HUES64 (cell line): ENCODE data around the gene FANCG.

Source experiments
- H3K27ac ChIP-seq: 2 replicates; pipeline ENCODE4 v1.7.0; 2013; ENCODE audit warnings: low read depth, low read length, inconsistent platforms
- H3K27me3 ChIP-seq: 2 replicates; pipeline ENCODE4 v1.6.1; 2013; ENCODE audit warnings: mild to moderate bottlenecking, low read length; ENCODE audit not compliant: insufficient read depth
- H3K36me3 ChIP-seq: 2 replicates; pipeline ENCODE4 v1.6.1; 2013; ENCODE audit warnings: mild to moderate bottlenecking, low read length; ENCODE audit not compliant: insufficient read depth
- H3K4me1 ChIP-seq: 2 replicates; pipeline ENCODE4 v1.6.1; 2013; ENCODE audit warnings: mild to moderate bottlenecking, low read length, moderate library complexity; ENCODE audit not compliant: insufficient read depth
- H3K4me3 ChIP-seq: 2 replicates; pipeline ENCODE4 v1.5.1; 2013; ENCODE audit warnings: mild to moderate bottlenecking, low read length, moderate library complexity
- H3K9ac ChIP-seq: 2 replicates; pipeline ENCODE4 v1.6.1; 2013; ENCODE audit warnings: mild to moderate bottlenecking, low read depth, low read length
- H3K9me3 ChIP-seq: 2 replicates; pipeline ENCODE4 v1.6.1; 2013; ENCODE audit warnings: low read depth, low read length; ENCODE audit not compliant: insufficient read depth
- WGBS: fragments of 150-250, 120-280 bp; methylation state at CpG from one replicate; pipeline ENCODE4 v1.1.7; 2013; ENCODE audit warnings: missing lambda C conversion rate; 5-methylcytosine and 5-hydroxymethylcytosine counted together

The FANCG gene

DNA sequence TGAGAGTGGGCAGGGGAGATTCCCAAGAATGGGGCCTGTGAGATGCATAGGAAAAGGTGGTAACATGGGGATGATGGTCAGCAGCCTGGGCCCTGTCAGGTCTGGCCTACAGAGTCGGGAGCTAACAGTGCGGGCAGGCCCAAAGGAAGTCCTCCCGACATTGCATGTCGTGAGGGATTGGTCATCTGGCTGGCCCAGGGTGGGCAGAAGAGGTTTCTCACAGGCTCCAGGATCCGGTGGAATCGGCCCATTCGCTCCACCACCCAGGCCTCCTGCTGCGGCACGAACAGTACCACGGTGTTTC is 22.7 kb upstream of the FANCG start:
- H3K9ac ChIP-seq = peak overlapping the region; percentile 92
- peak overlapping the region; percentile 86 for H3K27ac ChIP-seq
- no peaks in the 10 kb centered on the region for H3K9me3 ChIP-seq
- peaks cover 48% of the 10 kb centered on the region for H3K36me3 ChIP-seq
- 7% methylated on average over 10 of the region's 10 CpGs for WGBS
- H3K4me1 ChIP-seq = peaks cover 15% of the 10 kb centered on the region; the same call in 1 of the 2 replicates
- peak overlapping the region; percentile 83 for H3K4me3 ChIP-seq
- no peaks in the 10 kb centered on the region for H3K27me3 ChIP-seq

DNA sequence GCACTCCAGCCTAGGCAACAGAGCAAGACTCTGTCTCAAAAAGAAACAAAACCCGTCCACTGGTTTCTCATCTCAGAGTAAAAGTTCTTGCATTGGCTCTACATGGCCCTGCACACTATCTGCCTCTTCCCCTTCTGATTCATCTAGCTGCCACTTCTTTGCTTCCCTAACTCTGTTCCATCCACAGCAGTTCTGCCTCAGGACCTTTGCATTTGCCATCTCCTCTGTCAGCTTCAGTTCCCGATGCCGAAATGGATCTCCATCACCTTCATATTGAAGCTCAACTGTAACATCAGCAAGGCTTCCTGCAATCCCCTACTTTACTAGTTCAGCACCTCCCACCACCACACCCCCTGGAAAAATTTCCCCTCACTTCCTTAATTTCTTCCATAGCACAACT is 17.8 kb upstream of the FANCG start:
- Histone ChIP-seq H3K4me3 (no peak overlapping the region), H3K27me3 (no peaks in the 10 kb centered on the region), H3K9me3 (no peaks in the 10 kb centered on the region), H3K36me3 (peaks cover 42% of the 10 kb centered on the region), H3K27ac (no peak overlapping the region), H3K4me1 (peaks cover 6% of the 10 kb centered on the region; the same call in 1 of the 2 replicates), H3K9ac (no peak overlapping the region)
- 92% methylated on average over 3 of the region's 3 CpGs for WGBS

DNA sequence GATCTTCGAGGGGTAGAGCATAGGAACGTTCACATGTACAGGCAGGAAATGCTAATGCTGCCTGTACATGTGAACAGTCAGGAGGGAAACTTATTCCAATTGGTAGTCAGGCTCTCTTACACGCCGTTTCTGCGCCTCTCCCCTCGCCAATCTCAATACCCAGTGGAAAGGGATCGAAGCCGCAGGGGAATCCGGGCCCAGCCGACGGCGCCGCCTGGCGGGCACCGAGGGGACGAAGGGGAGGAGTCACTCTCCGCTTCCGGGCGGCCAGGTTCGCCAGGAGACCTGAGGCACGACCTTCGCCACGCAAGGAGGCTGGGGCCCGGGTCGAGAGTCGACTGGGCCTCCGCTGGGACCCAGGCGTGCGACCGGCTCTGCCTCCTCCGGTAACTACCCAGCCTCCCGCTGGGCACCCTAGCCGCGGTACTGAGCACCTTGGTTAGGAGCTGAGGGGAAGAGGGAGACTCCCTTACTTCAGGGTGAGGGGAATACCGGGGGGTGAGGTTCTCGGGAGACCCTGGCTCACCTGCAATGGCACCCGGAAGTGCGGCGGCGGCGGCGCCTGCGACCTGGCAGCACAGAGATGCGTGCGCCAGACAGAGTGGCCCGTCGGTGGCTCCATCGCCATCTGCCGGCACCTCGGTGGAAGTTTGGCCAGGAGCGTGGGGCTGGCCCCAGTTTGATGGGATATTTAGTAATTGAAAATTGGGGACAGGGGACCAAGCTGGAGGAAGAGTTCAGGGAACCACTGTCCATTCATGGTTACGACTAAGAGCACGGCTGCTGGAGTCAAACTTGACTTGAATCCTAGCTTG is 16.5 kb upstream of the FANCG start, which contains the start of gene PIGO:
Gene PIGO (minus strand): TSS at position 557 of the 815 bp plus-strand sequence. CDS start 1,026 bp downstream, outside the sequence.
- Histone ChIP-seq H3K27ac (peak within 1 kb of the TSS; percentile 100), H3K36me3 (peaks cover 48% of the 10 kb centered on the region), H3K27me3 (no peaks in the 10 kb centered on the region), H3K4me3 (peak within 1 kb of the TSS; percentile 96), H3K9me3 (no peaks in the 10 kb centered on the region), H3K4me1 (no peaks in the 10 kb centered on the region), H3K9ac (peak within 1 kb of the TSS; percentile 99)
- 2% methylated on average over 53 of the region's 53 CpGs for WGBS

DNA sequence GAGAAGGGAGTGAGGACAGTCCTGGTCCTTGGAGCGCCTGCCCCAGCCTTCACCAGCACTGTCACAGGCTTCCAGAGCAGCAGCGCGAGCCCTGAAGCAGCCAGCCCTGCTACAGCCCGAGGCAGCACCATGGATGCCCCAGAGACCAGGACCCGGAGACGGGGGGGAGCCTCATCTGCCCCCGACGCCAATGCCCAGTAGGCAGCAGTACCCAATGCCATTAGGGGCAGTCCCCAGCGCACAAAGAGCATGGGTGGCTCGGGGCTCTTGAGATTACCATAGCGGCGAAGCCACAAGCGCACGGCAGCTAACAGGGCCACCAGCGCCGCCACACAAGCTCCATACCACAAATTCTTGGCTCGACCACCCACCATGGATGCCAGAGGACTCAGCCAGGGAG is 11.8 kb upstream of the FANCG start:
- WGBS = 95% methylated on average over 17 of the region's 17 CpGs

DNA sequence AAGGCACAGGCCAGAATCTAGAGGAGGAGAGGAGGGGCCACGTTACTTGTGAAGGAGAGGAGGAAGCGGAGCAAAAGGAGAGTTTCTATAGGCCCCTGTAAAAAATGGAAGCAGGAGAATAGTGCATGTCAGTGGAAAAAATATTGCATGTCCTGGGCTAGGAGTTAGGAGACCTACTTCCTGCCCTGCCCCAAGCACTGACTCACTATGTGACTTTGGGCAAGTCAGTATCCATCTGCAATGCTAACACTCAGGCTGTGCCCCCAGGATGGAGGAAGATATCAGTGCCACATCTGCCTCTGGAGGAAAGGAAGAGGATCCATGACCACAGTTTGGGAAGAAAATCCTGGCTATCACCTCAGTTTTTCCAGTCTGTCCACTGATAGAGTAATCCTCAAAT is 9.7 kb upstream of the FANCG start:
- Histone ChIP-seq H3K9ac (no peak overlapping the region), H3K9me3 (no peaks in the 10 kb centered on the region), H3K27me3 (no peaks in the 10 kb centered on the region), H3K4me3 (no peak overlapping the region), H3K4me1 (no peaks in the 10 kb centered on the region), H3K27ac (no peak overlapping the region), H3K36me3 (peaks cover 69% of the 10 kb centered on the region)
- WGBS = 91% methylated on average over 2 of the region's 2 CpGs

More for the DNA sequence above, 11.8 kb upstream of the FANCG start:
- H3K4me1 ChIP-seq = no peaks in the 10 kb centered on the region
- no peak overlapping the region for H3K27ac ChIP-seq
- no peak overlapping the region for H3K4me3 ChIP-seq
- H3K9ac ChIP-seq = no peak overlapping the region
- peaks cover 66% of the 10 kb centered on the region for H3K36me3 ChIP-seq
- no peaks in the 10 kb centered on the region for H3K9me3 ChIP-seq
- H3K27me3 ChIP-seq = no peaks in the 10 kb centered on the region

DNA sequence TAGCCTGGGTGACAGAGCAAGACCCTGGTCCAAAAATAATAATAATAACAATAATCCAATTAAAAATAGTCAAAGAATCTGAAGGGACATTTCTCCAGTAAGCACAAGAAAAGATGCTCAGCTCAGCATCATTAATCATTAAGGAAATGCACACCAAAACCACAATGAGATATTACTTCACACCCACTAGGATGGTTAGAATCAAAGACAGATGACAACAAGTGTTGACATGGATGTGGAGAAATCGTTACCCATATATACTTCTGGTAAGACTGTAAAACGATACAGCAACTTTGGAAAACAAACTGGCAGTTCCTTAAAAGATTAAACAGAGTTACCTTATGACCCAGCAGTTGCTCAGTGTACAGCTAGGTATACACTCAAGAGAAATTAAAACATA is 5.3 kb upstream of the FANCG start:
- Histone ChIP-seq H3K9ac (no peak overlapping the region), H3K4me3 (no peak overlapping the region), H3K9me3 (no peaks in the 10 kb centered on the region), H3K27ac (no peak overlapping the region), H3K36me3 (peaks cover 29% of the 10 kb centered on the region), H3K4me1 (no peaks in the 10 kb centered on the region), H3K27me3 (no peaks in the 10 kb centered on the region)
- WGBS = 100% methylated on average over 2 of the region's 2 CpGs

DNA sequence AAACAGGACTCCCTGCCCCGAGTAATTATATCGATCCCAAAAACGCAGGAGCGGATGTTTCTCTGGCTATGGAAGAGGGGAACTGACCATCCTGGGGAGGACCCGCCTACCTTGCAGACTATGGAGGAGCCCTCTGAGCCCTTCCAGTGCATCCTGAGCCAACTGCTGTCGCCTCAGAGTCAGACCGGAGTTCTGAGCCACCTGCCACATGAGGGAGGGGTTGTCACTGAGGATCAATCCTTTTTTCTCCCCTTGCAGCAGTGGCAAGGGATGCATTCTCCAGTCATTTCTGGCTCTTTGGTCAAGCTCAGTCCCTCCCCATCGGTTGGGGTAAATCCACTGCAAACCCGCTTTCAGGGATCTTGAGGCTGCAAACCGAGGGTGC is 709 bp downstream of the FANCG start:
- Histone ChIP-seq H3K9me3 (no peaks in the 10 kb centered on the region), H3K36me3 (peaks cover 40% of the 10 kb centered on the region), H3K27me3 (no peaks in the 10 kb centered on the region), H3K27ac (peak overlapping the region; percentile 93), H3K4me3 (peak overlapping the region; percentile 96), H3K9ac (peak overlapping the region; percentile 96), H3K4me1 (peaks cover 6% of the 10 kb centered on the region; the same call in 1 of the 2 replicates)
- 9% methylated on average over 10 of the region's 10 CpGs for WGBS

DNA sequence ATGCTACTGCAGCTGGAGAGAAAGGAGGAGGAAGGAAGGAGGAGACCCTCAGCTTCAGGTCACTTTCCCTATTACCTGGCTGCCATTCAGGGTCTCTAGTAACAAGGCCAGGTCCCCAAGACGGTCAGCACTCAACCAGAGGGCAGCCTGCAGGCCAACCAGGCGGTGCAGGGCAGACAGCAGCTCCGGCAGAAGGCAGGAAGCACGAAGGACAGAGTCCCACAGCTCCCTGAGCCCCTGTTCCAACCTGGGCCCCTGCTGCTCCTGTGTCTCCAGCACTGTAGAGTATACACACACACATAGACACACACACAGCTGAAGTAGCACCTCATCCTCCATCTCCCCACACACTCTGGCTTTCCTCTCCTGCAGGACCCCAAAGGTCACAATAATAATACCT is 1.7 kb downstream of the FANCG start:
- no peak overlapping the region for H3K27ac ChIP-seq
- WGBS = 81% methylated on average over 4 of the region's 4 CpGs
- H3K4me3 ChIP-seq = peak overlapping the region; percentile 96
- H3K36me3 ChIP-seq = peaks cover 49% of the 10 kb centered on the region
- peak overlapping the region; percentile 96; the same call in 1 of the 2 replicates for H3K9ac ChIP-seq
- H3K27me3 ChIP-seq = no peaks in the 10 kb centered on the region
- peaks cover 6% of the 10 kb centered on the region; the same call in 1 of the 2 replicates for H3K4me1 ChIP-seq
- no peaks in the 10 kb centered on the region for H3K9me3 ChIP-seq

DNA sequence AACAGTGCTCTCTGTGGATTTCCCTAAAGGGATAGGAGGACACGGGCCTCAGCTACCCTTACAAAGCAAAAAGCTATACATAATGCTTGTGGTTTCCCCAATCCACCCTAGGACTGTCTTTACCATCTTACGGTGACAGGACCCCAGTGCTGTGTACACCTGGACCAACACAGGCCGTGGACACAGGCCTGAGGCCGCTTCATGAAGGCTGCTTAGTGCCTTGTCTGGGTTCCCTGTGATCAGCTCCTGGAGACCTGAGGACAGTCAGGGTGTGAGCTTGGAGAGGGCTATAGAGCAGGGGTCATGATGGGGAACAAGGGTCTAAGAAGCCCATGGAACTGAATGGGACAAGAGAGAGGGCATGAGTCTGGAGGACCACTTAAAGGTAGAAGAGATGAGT is 2.9 kb downstream of the FANCG start:
- H3K9ac ChIP-seq = no peak overlapping the region
- H3K4me3 ChIP-seq = no peak overlapping the region
- peaks cover 6% of the 10 kb centered on the region; the same call in 1 of the 2 replicates for H3K4me1 ChIP-seq
- no peaks in the 10 kb centered on the region for H3K27me3 ChIP-seq
- H3K36me3 ChIP-seq = peaks cover 49% of the 10 kb centered on the region
- H3K27ac ChIP-seq = no peak overlapping the region
- no peaks in the 10 kb centered on the region for H3K9me3 ChIP-seq
- WGBS = 92% methylated on average over 4 of the region's 4 CpGs

DNA sequence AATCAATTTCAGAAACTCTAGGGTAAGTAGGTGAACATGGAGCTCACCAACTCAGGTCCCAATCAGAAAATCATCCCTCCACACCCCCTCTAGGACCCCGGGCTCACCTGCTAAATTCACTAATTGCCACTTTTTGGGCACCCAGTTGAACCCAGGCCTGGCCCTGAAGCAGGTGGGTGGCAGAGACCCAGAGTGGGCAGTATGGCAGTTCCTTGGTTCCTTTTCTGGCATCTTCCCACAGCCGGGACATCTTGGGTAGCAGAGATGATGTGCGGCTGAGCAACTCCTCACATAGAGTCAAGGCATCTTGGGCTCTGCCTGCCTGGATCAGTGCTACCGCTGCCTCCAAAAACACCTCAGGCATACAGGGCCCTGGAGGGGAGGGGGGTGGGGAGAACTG is 4.4 kb downstream of the FANCG start:
- Histone ChIP-seq H3K36me3 (peaks cover 54% of the 10 kb centered on the region), H3K27ac (no peak overlapping the region), H3K4me1 (peaks cover 13% of the 10 kb centered on the region), H3K4me3 (no peak overlapping the region), H3K9me3 (no peaks in the 10 kb centered on the region), H3K9ac (no peak overlapping the region), H3K27me3 (no peaks in the 10 kb centered on the region)
- WGBS = 96% methylated on average over 3 of the region's 4 CpGs

DNA sequence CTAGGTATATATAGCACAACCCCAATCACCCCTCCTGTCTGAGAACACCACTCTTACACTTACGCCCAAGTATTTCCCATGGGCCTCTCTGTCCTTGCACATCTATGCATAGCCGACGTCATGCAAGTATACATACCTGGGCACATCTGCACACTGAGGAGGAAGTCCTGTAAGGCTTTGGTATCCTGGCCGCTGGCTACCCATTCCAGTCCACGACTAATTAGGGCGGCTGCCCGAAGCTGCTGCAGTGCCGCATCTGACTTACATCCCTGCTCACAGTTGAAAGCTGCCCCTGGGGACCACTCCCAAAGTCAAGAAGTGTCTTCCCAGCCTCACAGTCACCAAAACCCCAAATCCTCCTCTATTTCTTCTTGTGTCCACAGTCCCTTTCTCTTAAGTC is 5.0 kb downstream of the FANCG start:
- no peaks in the 10 kb centered on the region for H3K27me3 ChIP-seq
- H3K36me3 ChIP-seq = peaks cover 58% of the 10 kb centered on the region
- H3K4me1 ChIP-seq = peaks cover 19% of the 10 kb centered on the region
- H3K9me3 ChIP-seq = no peaks in the 10 kb centered on the region
- no peak overlapping the region for H3K4me3 ChIP-seq
- no peak overlapping the region for H3K9ac ChIP-seq
- H3K27ac ChIP-seq = no peak overlapping the region
- WGBS = 96% methylated on average over 8 of the region's 8 CpGs
